Cardiac muscle cell (in vitro differentiated cells and primary cell): Measurements from ENCODE around the gene BMP2K. TPM values are rescaled to one million over a fixed set of nuclear protein-coding genes. Genes with fewer than 3 reads are reported as not detected.
"Not testable (repeated sequence)": the region's sequence is repeated elsewhere in the genome, so short reads cannot be mapped to it uniquely, and the experiment has no call there.

Source experiments
- DNase-seq, 2 donors: peaks; one replicate each; pipeline versions ENCODE4 v3.0.0 to v3.0.0-alpha.2; 2010 to 2017; ENCODE audit warnings: low read depth in 1 of 2, low spot score in 1 of 2
- H3K27ac ChIP-seq: fragments of 200-600 bp; sonication (generic); 2 replicates; pipeline ENCODE4 v1.5.1; 2016
- H3K27me3 ChIP-seq: fragments of 200-600 bp; sonication (generic); 2 replicates; pipeline ENCODE4 v1.6.0; 2016; ENCODE audit warnings: control low read depth
- H3K36me3 ChIP-seq: fragments of 200-600 bp; sonication (generic); 2 replicates; pipeline ENCODE4 v1.5.1; 2016; ENCODE audit warnings: control low read depth
- H3K4me1 ChIP-seq: fragments of 200-600 bp; sonication (generic); 2 replicates; pipeline ENCODE4 v1.8.1; 2017; ENCODE audit warnings: low read depth, mild to moderate bottlenecking, mixed run types
- H3K4me3 ChIP-seq: fragments of 200-600 bp; sonication (generic); 2 replicates; pipeline ENCODE4 v1.5.1; 2016; ENCODE audit warnings: mild to moderate bottlenecking
- H3K9me3 ChIP-seq: fragments of 200-600 bp; sonication (generic); 2 replicates; pipeline ENCODE4 v1.5.1; 2017; ENCODE audit warnings: low read depth, mild to moderate bottlenecking, control low read depth
- CTCF ChIP-seq: IDR thresholded peaks from 2 replicates; pipeline ENCODE4 v1.5.1; 2012; ENCODE audit warnings: low read depth, mild to moderate bottlenecking, low read length
- polyA plus RNA-seq: library from polyadenylated mRNA; unstranded; fragments of >200 nt; fragmentation: Nextera tagmentation; extraction: Ambion mirVana; gene quantifications from 2 replicates; pipeline ENCODE4 v1.2.1, GENCODE V29; 2016
- total RNA-seq: library from RNA; depleted of rRNA; stranded (reverse); fragments of >200 nt; gene quantifications from 2 replicates; pipeline ENCODE4 v1.2.3, GENCODE V29; 2016

BMP2K gene
- total and polyA plus RNA-seq, 2 experiments from 2014 or later = 5.4 to 14.6 TPM

- Histone ChIP-seq H3K4me1 (peaks cover 17% of the 10 kb centered on the region), H3K27me3 (no peaks in the 10 kb centered on the region), H3K36me3 (no peaks in the 10 kb centered on the region), H3K9me3 (no peaks in the 10 kb centered on the region), H3K27ac (no peak overlapping the region), H3K4me3 (no peak overlapping the region)
- no peak for TF ChIP-seq CTCF
- no peak for DNase-seq
Measured at GRCh38 chr4:78811034-78811433, 34.9 kb downstream of the BMP2K start.

GRCh38 chr4:78818530-78819079 is 42.5 kb downstream of the BMP2K start:
- H3K4me3 ChIP-seq = no peak overlapping the region
- H3K27me3 ChIP-seq = no peaks in the 10 kb centered on the region
- H3K36me3 ChIP-seq = no peaks in the 10 kb centered on the region
- H3K4me1 ChIP-seq = no peaks in the 10 kb centered on the region
- no peak overlapping the region for H3K27ac ChIP-seq
- no peaks in the 10 kb centered on the region for H3K9me3 ChIP-seq
- no peak for DNase-seq
- no peak for TF ChIP-seq CTCF

- no peak for DNase-seq
- no peaks in the 10 kb centered on the region for H3K9me3 ChIP-seq
- H3K27ac ChIP-seq = no peak overlapping the region
- no peak overlapping the region for H3K4me3 ChIP-seq
- no peaks in the 10 kb centered on the region for H3K27me3 ChIP-seq
- H3K36me3 ChIP-seq = no peaks in the 10 kb centered on the region
- no peak for TF ChIP-seq CTCF
- H3K4me1 ChIP-seq = no peaks in the 10 kb centered on the region
Measured at GRCh38 chr4:78824001-78824400, 47.9 kb downstream of the BMP2K start.

GRCh38 chr4:78827191-78827590 is 51.0 kb downstream of the BMP2K start:
- DNase-seq = no peak
- Histone ChIP-seq H3K27ac (no peak overlapping the region), H3K9me3 (no peaks in the 10 kb centered on the region), H3K4me1 (no peaks in the 10 kb centered on the region), H3K27me3 (no peaks in the 10 kb centered on the region), H3K36me3 (no peaks in the 10 kb centered on the region), H3K4me3 (no peak overlapping the region)
- TF ChIP-seq CTCF = no peak

GRCh38 chr4:78829296-78829695 is 53.1 kb downstream of the BMP2K start:
- Histone ChIP-seq H3K4me1 (no peaks in the 10 kb centered on the region), H3K36me3 (no peaks in the 10 kb centered on the region), H3K27me3 (no peaks in the 10 kb centered on the region), H3K27ac (no peak overlapping the region), H3K9me3 (no peaks in the 10 kb centered on the region), H3K4me3 (no peak overlapping the region)
- peak in 1 of 2 donors; percentile 5 for DNase-seq
- TF ChIP-seq CTCF = no peak

DNA sequence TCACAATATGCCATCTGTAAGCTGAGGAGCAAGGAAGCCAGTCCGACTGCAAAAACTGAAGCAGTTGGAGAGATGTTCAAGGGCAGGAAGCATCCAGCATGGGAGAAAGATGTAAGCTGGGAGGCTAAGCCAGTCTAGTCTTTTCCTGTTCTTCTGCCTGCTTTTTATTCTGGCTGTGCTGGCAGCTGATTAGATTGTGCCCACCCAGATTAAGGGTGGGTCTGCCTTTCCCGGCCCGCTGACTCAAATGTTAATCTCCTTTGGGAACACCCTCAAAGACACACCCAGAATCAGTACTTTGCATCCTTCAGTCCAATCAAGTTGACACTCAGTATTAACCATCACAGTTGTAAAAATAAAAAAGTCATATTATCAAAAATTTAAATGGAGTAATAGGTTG is 63.5 kb downstream of the BMP2K start:
- H3K4me1 ChIP-seq, H3K36me3 ChIP-seq, H3K4me3 ChIP-seq, H3K27me3 ChIP-seq, DNase-seq, H3K9me3 ChIP-seq, H3K27ac ChIP-seq: not testable (repeated sequence)

GRCh38 chr4:78840286-78840685 is 64.1 kb downstream of the BMP2K start:
- not testable (repeated sequence) for H3K27me3 ChIP-seq, H3K36me3 ChIP-seq, DNase-seq, H3K27ac ChIP-seq, H3K4me3 ChIP-seq, H3K9me3 ChIP-seq, H3K4me1 ChIP-seq
